ENCODE measurements around the gene CTSZ. TPM values are rescaled to one million over a fixed set of nuclear protein-coding genes. Genes with fewer than 3 reads are reported as not detected.

The CTSZ gene
- total RNA-seq, 1 donor from 2014 or later: 131 TPM

GRCh38 chr20:58992911-58993310 is 14.1 kb downstream of the CTSZ start:
- intact Hi-C loops (cut with micrococcal nuclease): no loop called here
- Histone ChIP-seq H3K4me3 (no peak overlapping the region), H3K36me3 (peaks cover 100% of the 10 kb centered on the region), H3K9me3 (replicated peaks) (no peaks in the 10 kb centered on the region), H3K27ac (replicated peaks) (peak overlapping the region; percentile 30), H3K4me1 (peaks cover 33% of the 10 kb centered on the region), H3K27me3 (ENCODE audit: low read depth) (no peaks in the 10 kb centered on the region)
- TF ChIP-seq CTCF (IDR thresholded peaks at IDR 0.05; ENCODE audit: borderline replicate concordance): no peak
- DNase-seq: no peak

- no peak overlapping the region for H3K4me3 ChIP-seq
- TF ChIP-seq CTCF (IDR thresholded peaks at IDR 0.05; ENCODE audit: borderline replicate concordance): no peak
- H3K27me3 ChIP-seq (ENCODE audit: low read depth): no peaks in the 10 kb centered on the region
- intact Hi-C loops (cut with micrococcal nuclease): no loop called here
- DNase-seq: no peak
- H3K36me3 ChIP-seq: peaks cover 100% of the 10 kb centered on the region
- H3K27ac ChIP-seq (replicated peaks): no peak overlapping the region
- H3K9me3 ChIP-seq (replicated peaks): no peaks in the 10 kb centered on the region
- H3K4me1 ChIP-seq: peaks cover 34% of the 10 kb centered on the region
These were observed 15.3 kb downstream of the CTSZ start for GRCh38 chr20:58991715-58992114.

GRCh38 chr20:58990651-58991445 is 16.2 kb downstream of the CTSZ start:
- peaks cover 99% of the 10 kb centered on the region for H3K36me3 ChIP-seq
- H3K27ac ChIP-seq (replicated peaks): no peak overlapping the region
- no peaks in the 10 kb centered on the region for H3K9me3 ChIP-seq (replicated peaks)
- TF ChIP-seq CTCF (IDR thresholded peaks at IDR 0.05; ENCODE audit: borderline replicate concordance): no peak
- H3K4me1 ChIP-seq: peaks cover 43% of the 10 kb centered on the region
- DNase-seq: no peak
- H3K27me3 ChIP-seq (ENCODE audit: low read depth): no peaks in the 10 kb centered on the region
- intact Hi-C loops (cut with micrococcal nuclease): no loop called here
- H3K4me3 ChIP-seq: no peak overlapping the region

- DNase-seq: no peak
- intact Hi-C loops (cut with micrococcal nuclease): loop anchor here (10.0 kb wide), 1 partner anchor 84 kb away; no protein-coding TSS in a partner anchor
- TF ChIP-seq CTCF (IDR thresholded peaks at IDR 0.05; ENCODE audit: borderline replicate concordance): no peak
- H3K27me3 ChIP-seq (ENCODE audit: low read depth): no peaks in the 10 kb centered on the region
- H3K4me1 ChIP-seq: peaks cover 44% of the 10 kb centered on the region
- H3K9me3 ChIP-seq (replicated peaks): no peaks in the 10 kb centered on the region
- H3K4me3 ChIP-seq: no peak overlapping the region
- no peak overlapping the region for H3K27ac ChIP-seq (replicated peaks)
- H3K36me3 ChIP-seq: peaks cover 82% of the 10 kb centered on the region
These were observed 17.9 kb downstream of the CTSZ start for GRCh38 chr20:58989196-58989595.

GRCh38 chr20:58988565-58988882 is 18.5 kb downstream of the CTSZ start:
- intact Hi-C loops (cut with micrococcal nuclease): loop anchor here (10.0 kb wide), 1 partner anchor 84 kb away; no protein-coding TSS in a partner anchor
- Histone ChIP-seq H3K4me3 (no peak overlapping the region), H3K4me1 (peaks cover 45% of the 10 kb centered on the region), H3K27me3 (ENCODE audit: low read depth) (no peaks in the 10 kb centered on the region), H3K27ac (replicated peaks) (no peak overlapping the region), H3K36me3 (peaks cover 75% of the 10 kb centered on the region), H3K9me3 (replicated peaks) (no peaks in the 10 kb centered on the region)
- DNase-seq: no peak
- TF ChIP-seq CTCF (IDR thresholded peaks at IDR 0.05; ENCODE audit: borderline replicate concordance): no peak

Data from left ventricle myocardium inferior (tissue), 1 donor.